OCI-LY7 (cell line): Measurements from ENCODE around the gene HSPB9. TPM values are rescaled to one million over a fixed set of nuclear protein-coding genes. Genes with fewer than 3 reads are reported as not detected.

ENCODE experiments used
- BruUV-seq: library from RNA; stranded (reverse); fragments of 400-500 nt; replicated peaks from 2 replicates; lab custom pipeline; 2021; lab: Mats Ljungman, UMichigan
- CTCF ChIA-PET: fragments of 300-600 bp; sonication (Branson Sonifier 250); formaldehyde crosslinking; loops from one replicate; lab custom pipeline; 2022; ENCODE audit warnings: antibody characterized with exemption; ENCODE audit not compliant: unreplicated experiment; lab: Charles Lee
- POLR2A ChIA-PET: fragments of 300-600 bp; sonication (Branson Sonifier 250); formaldehyde crosslinking; loops from one replicate; lab custom pipeline; 2022; ENCODE audit warnings: antibody characterized with exemption; lab: Charles Lee
- DNase-seq: peaks from one replicate; pipeline ENCODE4 v3.0.0-alpha.2; 2015; ENCODE audit warnings: low spot score
- H2AFZ ChIP-seq: fragments of 200-600 bp; sonication (generic), shearing (Covaris generic); 2 replicates; pipeline ENCODE4 v1.6.1; 2014; ENCODE audit warnings: mild to moderate bottlenecking, antibody characterized with exemption, low read length, moderate library complexity
- H3K27ac ChIP-seq: fragments of 200-600 bp; sonication (generic); 2 replicates; pipeline ENCODE4 v1.5.1; 2014; ENCODE audit warnings: mixed run types, low read depth, mild to moderate bottlenecking, moderate library complexity, low read length, inconsistent platforms; ENCODE audit not compliant: poor library complexity, severe bottlenecking
- H3K36me3 ChIP-seq: fragments of 200-600 bp; sonication (generic); 2 replicates; pipeline ENCODE4 v1.6.1; 2014; ENCODE audit warnings: mild to moderate bottlenecking, antibody characterized with exemption, low read length, moderate library complexity, mixed read lengths; ENCODE audit not compliant: insufficient read depth
- H3K4me1 ChIP-seq: fragments of 200-600 bp; sonication (generic); 2 replicates; pipeline ENCODE4 v1.5.1; 2014; ENCODE audit warnings: mild to moderate bottlenecking, low read length; ENCODE audit not compliant: insufficient read depth, poor library complexity, severe bottlenecking
- H3K4me2 ChIP-seq: fragments of 200-600 bp; sonication (generic); 2 replicates; pipeline ENCODE4 v1.6.1; 2014; ENCODE audit warnings: mild to moderate bottlenecking, low read length
- H3K4me3 ChIP-seq: fragments of 200-600 bp; sonication (generic); 2 replicates; pipeline ENCODE4 v1.5.1; 2014; ENCODE audit warnings: mild to moderate bottlenecking, low read depth, low read length; ENCODE audit not compliant: poor library complexity, severe bottlenecking
- H3K79me2 ChIP-seq: fragments of 200-600 bp; sonication (generic); 2 replicates; pipeline ENCODE4 v1.6.1; 2016; ENCODE audit warnings: low read depth, mild to moderate bottlenecking, low read length, moderate library complexity, mixed read lengths; ENCODE audit not compliant: insufficient read depth
- H3K9me2 ChIP-seq: fragments of 200-600 bp; sonication (generic); 2 replicates; pipeline ENCODE4 v1.6.1; 2016; ENCODE audit warnings: mild to moderate bottlenecking, low read length, mixed read lengths; ENCODE audit not compliant: insufficient read depth
- H3K9me3 ChIP-seq: fragments of 200-600 bp; sonication (generic); 2 replicates; pipeline ENCODE4 v1.6.1; 2014; ENCODE audit warnings: mild to moderate bottlenecking, mixed run types, low read length, mixed read lengths
- H4K20me1 ChIP-seq: fragments of 200-600 bp; sonication (generic); 2 replicates; pipeline ENCODE4 v1.6.1; 2014; ENCODE audit warnings: mild to moderate bottlenecking, antibody characterized with exemption, low read length, moderate library complexity, mixed read lengths; ENCODE audit not compliant: insufficient read depth
- CTCF ChIP-seq: fragments of 200-600 bp; sonication (generic); conservative IDR thresholded peaks from 2 replicates; pipeline ENCODE4 v1.5.1; 2014; ENCODE audit warnings: mild to moderate bottlenecking, antibody characterized with exemption, low read length, moderate library complexity, mixed read lengths
- EZH2phosphoT487 ChIP-seq: fragments of 200-600 bp; sonication (generic); IDR thresholded peaks from 2 replicates; pipeline ENCODE4 v1.6.1; 2018; ENCODE audit warnings: low read depth, borderline replicate concordance, mild to moderate bottlenecking, mixed run types, antibody characterized with exemption, low read length, moderate library complexity, mixed read lengths
- intact Hi-C: fragments of 100-400 bp; cut with micrococcal nuclease; formaldehyde crosslinking; loops from one replicate; pipeline ENCODE4 v1.10.0; 2022; ENCODE audit not compliant: unreplicated experiment
- total RNA-seq, 2 experiments: library from RNA; depleted of rRNA in 1 of 2; stranded (reverse); fragments of >200 nt in 1 of 2; shearing (Covaris generic) in 1 of 2; gene quantifications; 2 replicates each; pipeline ENCODE4 v1.2.3, GENCODE V29; 2014 to 2022

Gene HSPB9
- total RNA-seq, 2 experiments from 2014 or later, result 0.16 TPM; not detected in 1

GRCh38 chr17:42087736-42088705 lies 34.6 kb upstream of the HSPB9 start:
- TF ChIP-seq CTCF (no peak), EZH2phosphoT487 (no peak)
- no TSS peak for BruUV-seq
- no peaks in the 10 kb centered on the region for H3K79me2 ChIP-seq
- POLR2A ChIA-PET, result interaction anchor here (0.6 kb wide), 1 partner anchor 412 kb away, joined by 4 read pairs; no protein-coding TSS in a partner anchor
- DNase-seq, result no peak
- H4K20me1 ChIP-seq, result no peaks in the 10 kb centered on the region
- no peaks in the 10 kb centered on the region for H3K9me2 ChIP-seq
- H2AFZ ChIP-seq, result no peak overlapping the region
- no peak overlapping the region for H3K4me3 ChIP-seq
- H3K36me3 ChIP-seq, result no peaks in the 10 kb centered on the region
- no peak overlapping the region for H3K27ac ChIP-seq
- H3K4me1 ChIP-seq, result no peaks in the 10 kb centered on the region
- H3K9me3 ChIP-seq, result no peaks in the 10 kb centered on the region
- intact Hi-C loops, result no loop called here
- H3K4me2 ChIP-seq, result no peak overlapping the region
- CTCF ChIA-PET, result no interaction called here

- POLR2A ChIA-PET, result interaction anchor here (0.6 kb wide), 1 partner anchor 411 kb away, joined by 4 read pairs; no protein-coding TSS in a partner anchor
- BruUV-seq, result no TSS peak
- no peak overlapping the region for H3K4me2 ChIP-seq
- no peaks in the 10 kb centered on the region for H3K9me2 ChIP-seq
- no peak overlapping the region for H2AFZ ChIP-seq
- no peaks in the 10 kb centered on the region for H3K9me3 ChIP-seq
- H3K4me1 ChIP-seq, result no peaks in the 10 kb centered on the region
- no peaks in the 10 kb centered on the region for H3K36me3 ChIP-seq
- H3K79me2 ChIP-seq, result no peaks in the 10 kb centered on the region
- intact Hi-C loops, result no loop called here
- no peak overlapping the region for H3K4me3 ChIP-seq
- DNase-seq, result no peak
- H4K20me1 ChIP-seq, result no peaks in the 10 kb centered on the region
- TF ChIP-seq EZH2phosphoT487 (no peak), CTCF (no peak)
- H3K27ac ChIP-seq, result no peak overlapping the region
- CTCF ChIA-PET, result no interaction called here
Measured at GRCh38 chr17:42088736-42089135, 33.9 kb upstream of the HSPB9 start.
